HG03060 (cell line): ENCODE measurements around the gene NRXN3.

ENCODE experiments used
- ATAC-seq: cut with Tn5 transposase; IDR thresholded peaks from one replicate; pipeline ENCODE4 v1.9.1; 2021; ENCODE audit warnings: low read depth, moderate number of reproducible peaks; ENCODE audit not compliant: unreplicated experiment

Gene NRXN3

GRCh38 chr14:78612666-78613065 lies 442.5 kb downstream of the NRXN3 start:
- no peak for ATAC-seq

GRCh38 chr14:78614593-78614992 lies 444.4 kb downstream of the NRXN3 start:
- ATAC-seq: no peak

- no peak for ATAC-seq
Measured at GRCh38 chr14:78617735-78618134, 447.6 kb downstream of the NRXN3 start.

DNA sequence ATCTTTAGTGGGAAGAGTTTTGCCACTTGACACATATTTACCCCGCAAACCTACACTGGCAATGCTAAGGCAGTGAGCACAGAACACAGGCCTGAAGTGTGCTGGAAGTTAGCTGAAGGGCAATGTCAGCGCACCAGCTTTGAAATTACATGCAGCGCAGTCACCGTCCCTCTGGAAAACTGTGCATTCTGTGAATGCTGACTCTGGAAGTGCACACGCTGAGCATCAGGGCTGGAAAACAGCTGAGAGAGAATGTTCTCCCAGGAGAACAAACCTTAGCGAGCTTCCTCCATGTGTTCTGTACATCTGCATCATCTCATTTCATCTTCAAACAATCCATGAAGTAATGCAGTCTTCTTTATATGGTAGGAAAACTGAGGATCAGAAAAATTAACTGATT lies 448.2 kb downstream of the NRXN3 start:
- ATAC-seq: no peak

DNA sequence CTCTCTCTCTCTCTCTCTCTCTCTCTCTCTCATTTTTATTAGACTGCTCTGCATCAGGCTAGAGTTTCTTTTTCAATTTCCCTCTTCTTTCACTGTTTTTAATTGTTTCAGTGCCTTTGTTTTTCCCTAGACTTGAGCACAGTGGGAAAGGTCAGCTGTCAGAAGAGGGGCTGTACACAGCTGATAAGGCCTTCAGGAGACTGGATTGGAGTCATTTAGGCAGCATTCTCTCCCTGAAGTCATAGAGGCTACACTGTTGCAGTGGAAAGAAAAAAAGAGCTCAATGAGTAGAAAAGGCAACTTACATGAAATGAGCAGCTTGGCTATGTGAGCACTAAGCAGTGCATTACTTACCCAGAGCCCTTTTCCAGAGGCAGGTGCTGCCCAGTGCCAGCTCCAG lies 456.9 kb downstream of the NRXN3 start:
- no peak for ATAC-seq

GRCh38 chr14:78631551-78631950 lies 461.4 kb downstream of the NRXN3 start:
- no peak for ATAC-seq

- no peak for ATAC-seq
Measured at GRCh38 chr14:78633752-78634151, 463.6 kb downstream of the NRXN3 start.

DNA sequence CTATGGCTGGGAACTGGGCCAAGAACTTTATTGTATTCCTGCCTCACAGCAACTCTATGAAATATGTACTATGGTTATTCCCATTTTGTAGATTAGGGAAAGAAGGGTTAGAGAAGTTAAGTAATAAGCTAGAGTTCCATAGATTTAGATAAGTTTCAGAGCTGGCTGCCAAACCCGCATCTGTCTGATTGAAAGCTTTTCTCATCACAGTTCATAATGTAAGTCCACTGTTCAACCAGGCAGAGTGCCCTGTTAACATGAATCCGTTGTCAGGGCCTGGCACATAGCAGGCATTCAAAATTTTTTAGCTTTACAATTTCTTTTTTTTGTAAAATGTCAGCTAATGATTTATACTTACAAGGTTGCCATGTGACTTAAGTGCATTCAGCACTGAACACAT lies 467.3 kb downstream of the NRXN3 start:
- no peak for ATAC-seq

- no peak for ATAC-seq
Measured at GRCh38 chr14:78637908-78638475, 467.8 kb downstream of the NRXN3 start.

DNA sequence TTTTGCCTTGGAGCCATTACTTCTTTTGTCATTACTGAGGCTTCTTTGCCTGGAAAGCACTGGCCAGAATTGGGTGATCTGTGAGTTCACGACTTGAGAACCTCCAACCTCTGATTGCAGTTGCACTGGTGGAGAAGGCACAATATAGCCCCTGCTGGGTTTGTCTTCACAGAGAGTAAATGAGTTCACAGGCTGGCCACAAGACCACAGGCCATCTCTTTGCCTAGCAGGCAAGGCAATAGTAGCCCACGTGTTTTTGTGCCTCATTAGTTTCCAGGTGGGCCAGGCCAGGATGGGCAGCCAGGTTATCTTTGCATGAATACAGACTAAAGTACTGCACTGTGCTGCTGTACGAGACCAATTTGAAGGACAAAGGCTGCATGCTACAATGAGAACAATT lies 468.8 kb downstream of the NRXN3 start:
- ATAC-seq: no peak

DNA sequence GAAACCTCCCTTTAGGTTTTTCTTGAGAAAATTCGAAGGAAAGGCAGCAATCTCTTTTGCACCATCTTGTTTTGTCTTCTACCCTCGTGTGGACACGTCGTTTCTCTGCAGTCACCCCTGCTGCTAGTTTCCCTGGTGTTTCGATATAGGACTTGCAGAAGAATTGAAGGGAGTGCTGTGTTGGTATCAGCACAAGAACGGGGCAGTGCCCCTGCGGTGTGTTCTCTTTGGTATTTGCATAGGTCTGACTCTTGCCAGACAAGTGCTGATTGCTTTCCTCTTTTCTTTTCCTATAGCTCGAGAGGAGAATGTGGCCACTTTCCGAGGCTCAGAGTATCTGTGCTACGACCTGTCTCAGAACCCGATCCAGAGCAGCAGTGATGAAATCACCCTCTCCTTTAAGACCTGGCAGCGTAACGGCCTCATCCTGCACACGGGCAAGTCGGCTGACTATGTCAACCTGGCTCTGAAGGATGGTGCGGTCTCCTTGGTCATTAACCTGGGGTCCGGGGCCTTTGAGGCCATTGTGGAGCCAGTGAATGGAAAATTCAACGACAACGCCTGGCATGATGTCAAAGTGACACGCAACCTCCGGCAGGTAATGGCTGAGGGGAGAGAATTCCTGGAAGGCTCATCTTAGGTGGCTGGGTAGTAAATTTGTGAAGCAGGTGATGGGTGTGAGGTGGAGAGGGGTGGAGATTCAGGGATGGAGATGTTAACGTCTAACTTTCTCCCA lies 474.8 kb downstream of the NRXN3 start:
- no peak for ATAC-seq

DNA sequence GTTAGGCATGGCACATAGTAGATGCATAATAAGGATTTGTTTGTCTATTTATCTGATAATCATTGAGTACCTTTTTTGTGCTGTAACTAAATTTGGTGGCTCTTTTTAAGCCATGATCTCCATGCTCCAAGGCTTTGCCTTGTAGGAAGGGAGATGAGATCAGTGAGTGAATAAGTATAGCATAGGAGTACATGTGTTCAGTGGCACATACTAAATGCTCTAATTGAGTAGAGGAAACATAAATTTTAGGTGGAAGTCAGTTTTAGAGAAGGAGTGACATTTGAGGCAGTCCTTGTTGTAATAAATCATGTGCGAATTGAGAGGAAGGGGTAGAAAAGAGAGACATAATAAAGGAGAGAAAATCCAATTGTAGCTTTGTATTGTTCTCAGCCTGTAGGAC lies 482.6 kb downstream of the NRXN3 start:
- ATAC-seq: no peak

GRCh38 chr14:78653173-78653572 lies 483.0 kb downstream of the NRXN3 start:
- no peak for ATAC-seq

GRCh38 chr14:78657451-78657850 lies 487.3 kb downstream of the NRXN3 start:
- ATAC-seq: no peak

DNA sequence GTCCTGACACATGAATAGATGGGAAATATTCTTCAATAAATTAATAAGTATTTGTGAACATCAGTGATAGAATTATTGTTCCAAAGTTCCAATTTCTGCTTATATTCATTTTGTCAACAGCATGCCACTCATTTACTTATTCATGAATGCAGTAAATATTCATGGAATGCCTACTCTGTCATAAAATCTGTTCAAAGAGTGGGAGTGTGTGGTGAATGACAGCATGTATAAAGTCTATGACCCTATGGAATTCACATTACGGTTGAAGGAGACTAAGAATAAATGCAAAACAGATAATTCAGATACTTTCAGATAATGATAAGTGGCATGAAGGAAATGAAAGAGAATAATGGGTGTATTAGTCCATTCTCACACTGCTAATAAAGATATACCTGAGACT lies 494.7 kb downstream of the NRXN3 start:
- no peak for ATAC-seq

DNA sequence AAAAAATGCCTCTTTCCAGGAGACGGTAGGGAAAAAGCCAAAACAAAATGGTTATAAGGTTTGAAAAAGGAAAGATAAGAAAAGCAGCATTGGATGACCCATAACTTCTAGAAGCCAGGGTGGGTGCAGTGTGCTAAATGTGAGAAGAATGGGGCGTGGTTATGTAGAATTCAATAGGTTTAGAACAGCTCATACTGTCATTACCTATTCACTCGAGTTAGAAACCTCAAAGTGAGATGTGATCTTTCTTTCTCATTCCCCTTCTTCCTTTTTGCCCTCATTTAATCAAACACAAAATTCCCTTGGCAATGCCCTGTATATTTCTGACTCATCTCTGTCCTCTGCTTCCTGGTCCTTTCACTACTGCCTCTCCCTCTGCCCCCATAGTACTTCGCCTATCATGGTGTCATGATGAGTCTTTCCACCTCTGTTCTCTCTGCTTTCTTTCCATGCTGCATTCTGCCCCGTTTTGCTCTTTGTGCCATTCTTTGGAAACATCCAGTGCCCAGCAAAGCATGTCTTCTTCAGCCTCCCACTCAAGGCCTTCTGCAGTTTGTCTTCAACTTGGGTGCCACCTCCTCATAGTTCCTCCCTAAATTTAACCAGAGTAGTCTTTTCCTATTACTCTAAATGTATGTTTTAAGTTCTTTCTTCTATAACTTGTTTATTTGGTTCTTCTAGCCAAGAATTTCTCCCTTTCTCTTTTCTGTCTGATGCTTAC lies 496.3 kb downstream of the NRXN3 start:
- no peak for ATAC-seq

DNA sequence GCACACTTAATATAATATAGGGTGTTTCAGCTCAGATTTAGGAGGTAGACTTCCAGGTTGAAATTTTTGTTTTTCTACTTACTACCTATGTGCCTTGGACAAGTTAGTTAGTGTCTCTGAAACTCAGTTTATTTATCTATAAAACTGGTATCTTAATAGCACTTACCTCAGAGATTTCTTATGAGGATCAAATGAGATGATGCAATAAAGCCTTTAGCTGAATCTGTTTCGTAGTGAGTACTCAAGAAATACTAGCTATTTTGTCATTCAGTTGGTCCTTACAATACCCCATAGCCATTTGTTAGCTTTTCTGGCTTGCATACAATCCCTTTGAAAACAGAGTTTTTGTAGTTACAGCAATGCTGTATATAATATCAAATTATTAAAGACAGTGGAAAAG lies 497.0 kb downstream of the NRXN3 start:
- no peak for ATAC-seq

DNA sequence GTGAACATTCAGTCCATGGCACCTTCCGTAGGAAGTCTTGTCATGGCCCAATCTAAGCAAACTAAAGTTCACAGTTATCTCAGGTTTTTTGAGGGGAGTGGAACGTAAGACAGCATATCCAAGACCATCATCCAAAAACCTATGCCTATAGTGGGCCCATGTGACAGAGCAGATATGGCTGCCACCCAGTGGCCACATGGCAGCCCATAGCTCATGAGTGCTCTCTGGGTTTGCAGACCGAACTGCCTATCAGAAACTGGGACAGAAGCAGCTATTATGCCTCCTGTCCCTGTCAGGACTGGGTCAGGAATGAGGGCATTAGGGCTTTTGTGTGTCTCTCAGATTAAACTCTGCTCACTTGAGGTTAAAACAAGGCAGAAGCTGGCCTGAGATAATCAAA lies 503.7 kb downstream of the NRXN3 start:
- no peak for ATAC-seq

DNA sequence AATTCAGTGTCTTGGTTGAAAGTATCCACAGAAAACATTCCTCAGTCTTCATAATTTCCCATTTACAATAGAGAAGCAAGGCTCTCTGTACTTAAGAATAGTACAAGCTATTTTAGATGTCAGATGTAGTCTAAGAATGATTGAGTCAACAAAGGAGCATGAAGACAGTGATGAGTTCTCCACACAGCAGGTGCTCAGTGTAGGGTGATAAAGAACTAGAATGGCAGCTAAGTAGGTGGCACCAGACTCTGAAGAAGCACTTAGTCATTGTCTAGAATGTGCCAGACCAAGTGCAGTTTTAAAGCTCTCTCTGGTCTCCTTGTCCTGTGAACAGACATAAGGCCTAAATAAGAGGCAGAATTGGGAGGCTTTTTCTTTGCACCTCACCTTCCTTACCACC lies 504.6 kb downstream of the NRXN3 start:
- ATAC-seq: no peak

DNA sequence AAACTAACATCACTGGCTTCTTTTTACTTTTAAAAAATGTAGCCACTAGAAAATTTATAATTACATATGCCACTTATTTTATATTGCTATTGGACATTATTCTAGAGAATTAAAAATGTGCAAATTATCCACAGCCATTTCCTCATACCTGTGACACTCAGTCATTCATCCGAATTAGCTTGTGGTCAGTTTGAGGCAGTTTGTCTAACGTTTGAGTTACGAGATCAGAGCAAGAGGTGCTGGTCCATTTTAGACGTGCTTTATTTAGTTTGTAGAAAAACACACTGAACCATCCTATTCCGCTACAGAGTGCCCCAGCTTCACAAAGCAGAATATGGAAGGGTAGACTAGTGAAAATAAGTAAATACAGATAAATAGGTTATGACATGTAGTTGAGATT lies 513.0 kb downstream of the NRXN3 start:
- ATAC-seq: no peak

GRCh38 chr14:78683981-78684380 lies 513.8 kb downstream of the NRXN3 start:
- no peak for ATAC-seq

DNA sequence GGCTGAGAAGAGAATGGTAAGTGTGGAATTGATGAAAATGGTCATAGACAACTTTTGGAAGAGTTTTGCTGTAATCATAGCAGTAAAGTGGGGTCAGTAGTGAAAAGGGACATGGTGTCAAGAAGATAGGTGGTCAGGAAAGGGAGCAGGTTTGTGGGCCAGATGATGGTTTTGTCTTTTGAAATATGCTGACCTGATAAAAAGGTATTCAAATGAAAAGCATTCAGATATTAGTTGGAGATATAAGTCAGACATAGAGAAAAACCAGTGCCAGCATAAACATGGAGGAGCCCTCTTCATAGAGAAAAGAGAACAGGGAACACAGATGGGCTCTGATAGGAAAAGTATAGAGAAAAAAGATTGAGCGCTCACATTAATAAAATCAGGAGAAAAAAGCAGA lies 518.3 kb downstream of the NRXN3 start:
- ATAC-seq: no peak
